CD4-positive, alpha-beta memory T cell (primary cell): ENCODE data around the gene BHLHE23. TPM values are rescaled to one million over a fixed set of nuclear protein-coding genes. Genes with fewer than 3 reads are reported as not detected.
A peak's percentile ranks its signal among the peaks of the same experiment; 100 is the strongest.

Experiments
- CTCF ChIA-PET: fragments of 350-600 bp; sonication (Branson Sonifier 250); formaldehyde crosslinking; loops from one replicate; lab custom pipeline; 2021; ENCODE audit warnings: inconsistent platforms; ENCODE audit not compliant: partially characterized antibody; lab: Charles Lee
- POLR2A ChIA-PET: fragments of 350-600 bp; sonication (Branson Sonifier 250); formaldehyde crosslinking; loops from one replicate; lab custom pipeline; 2021; ENCODE audit not compliant: partially characterized antibody; lab: Charles Lee
- DNase-seq, 5 donors: peaks; one replicate each; pipeline versions ENCODE4 v3.0.0 to v3.0.0-alpha.2; 2020 to 2022; ENCODE audit warnings: mixed read lengths in 1 of 5
- H3K27ac ChIP-seq: one replicate; pipeline ENCODE4 v1.7.0; 2013; ENCODE audit warnings: low read depth, low read length
- H3K27me3 ChIP-seq: 2 replicates; pipeline ENCODE4 v1.7.0; 2013; ENCODE audit warnings: mild to moderate bottlenecking, low read length, moderate library complexity; ENCODE audit not compliant: insufficient read depth
- H3K36me3 ChIP-seq: 2 replicates; pipeline ENCODE4 v1.7.0; 2013; ENCODE audit warnings: mild to moderate bottlenecking, low read length, moderate library complexity; ENCODE audit not compliant: insufficient read depth
- H3K4me1 ChIP-seq: 2 replicates; pipeline ENCODE4 v1.7.0; 2013; ENCODE audit warnings: mild to moderate bottlenecking, low read length, moderate library complexity; ENCODE audit not compliant: insufficient read depth
- H3K4me3 ChIP-seq, 2 donors: one replicate each; pipeline ENCODE4 v1.7.0; 2013; ENCODE audit warnings: low read length in 2 of 2, mild to moderate bottlenecking in 1 of 2
- H3K9me3 ChIP-seq, 2 donors: one replicate each; pipeline ENCODE4 v1.7.0; 2013; ENCODE audit warnings: low read length in 2 of 2, control low read depth in 1 of 2; ENCODE audit not compliant: control insufficient read depth in 1 of 2
- H3K27ac Mint-ChIP-seq, 7 donors: one replicate each; pipeline ENCODE4 v1.8.0; 2020 to 2021; ENCODE audit warnings: mixed read lengths in 7 of 7, mild to moderate bottlenecking in 6 of 7, inconsistent platforms in 3 of 7, moderate library complexity in 3 of 7
- H3K27me3 Mint-ChIP-seq, 2 donors: one replicate each; pipeline ENCODE4 v1.8.0; 2020 to 2021; ENCODE audit warnings: mixed read lengths in 2 of 2
- H3K36me3 Mint-ChIP-seq, 2 donors: one replicate each; pipeline ENCODE4 v1.8.0; 2020 to 2021; ENCODE audit warnings: mixed read lengths in 2 of 2, inconsistent platforms in 1 of 2, mild to moderate bottlenecking in 1 of 2
- H3K4me1 Mint-ChIP-seq, 4 donors: one replicate each; pipeline ENCODE4 v1.8.0; 2020 to 2021; ENCODE audit warnings: mixed read lengths in 4 of 4, mild to moderate bottlenecking in 1 of 4
- H3K4me3 Mint-ChIP-seq, 8 donors: one replicate each; pipeline ENCODE4 v1.8.0; 2020 to 2021; ENCODE audit warnings: mixed read lengths in 8 of 8, mild to moderate bottlenecking in 7 of 8, moderate library complexity in 6 of 8, inconsistent platforms in 3 of 8
- H3K9me3 Mint-ChIP-seq, 8 donors: one replicate each; pipeline ENCODE4 v1.8.0; 2020 to 2021; ENCODE audit warnings: mixed read lengths in 8 of 8, mild to moderate bottlenecking in 5 of 8, inconsistent platforms in 3 of 8, moderate library complexity in 1 of 8
- intact Hi-C: fragments of 100-400 bp; cut with micrococcal nuclease; formaldehyde crosslinking; loops from one replicate; pipeline ENCODE4 v1.15.1; 2023
- polyA plus RNA-seq, 2 donors: library from polyadenylated mRNA; unstranded; fragments of 300-500 nt; fragmentation: Illumina TruSeq; gene quantifications; one replicate each; pipeline ENCODE4 v1.2.3, GENCODE V29; 2021
- total RNA-seq, 2 experiments: library from RNA; stranded (reverse); gene quantifications; one replicate each; pipeline ENCODE4 v1.2.3, GENCODE V29; 2021

BHLHE23 gene
- total and polyA plus RNA-seq, 4 experiments from 2014 or later: not detected

GRCh38 chr20:62986257-62986800, 20.4 kb downstream of the BHLHE23 start:
- Histone ChIP-seq H3K27ac (no peak overlapping the region), H3K4me3 (no peak overlapping the region), H3K36me3 (no peaks in the 10 kb centered on the region), H3K9me3 (no peaks in the 10 kb centered on the region), H3K4me1 (peaks cover 17% of the 10 kb centered on the region), H3K27me3 (peaks cover 7% of the 10 kb centered on the region)
- H3K27me3 Mint-ChIP-seq: peaks cover 7 to 21% of the 10 kb centered on the region in 2 donors
- DNase-seq: no peak
- no peaks in the 10 kb centered on the region for H3K9me3 Mint-ChIP-seq
- CTCF ChIA-PET: no interaction called here
- H3K4me1 Mint-ChIP-seq: peaks cover 6 to 29% (median 9%) of the 10 kb centered on the region in 4 donors
- POLR2A ChIA-PET: no interaction called here
- no peak overlapping the region for H3K4me3 Mint-ChIP-seq
- no peaks in the 10 kb centered on the region for H3K36me3 Mint-ChIP-seq
- H3K27ac Mint-ChIP-seq: no peak overlapping the region
- intact Hi-C loops: no loop called here

- POLR2A ChIA-PET: no interaction called here
- H3K27ac Mint-ChIP-seq: no peak overlapping the region
Measured at GRCh38 chr20:62985444-62985778, 21.4 kb downstream of the BHLHE23 start.

GRCh38 chr20:62984666-62985443, 21.9 kb downstream of the BHLHE23 start:
- Histone ChIP-seq H3K4me3 (no peak overlapping the region), H3K36me3 (no peaks in the 10 kb centered on the region), H3K4me1 (peaks cover 28% of the 10 kb centered on the region), H3K9me3 (no peaks in the 10 kb centered on the region), H3K27me3 (peaks cover 11% of the 10 kb centered on the region), H3K27ac (no peak overlapping the region)
- H3K4me3 Mint-ChIP-seq: no peak overlapping the region
- POLR2A ChIA-PET: no interaction called here
- no peaks in the 10 kb centered on the region for H3K9me3 Mint-ChIP-seq
- CTCF ChIA-PET: interaction anchor here (1.0 kb wide), 1 partner anchor 12 kb away, joined by 3 read pairs; no protein-coding TSS in a partner anchor
- peak overlapping the region in 1 of 7 donors; percentile 56 for H3K27ac Mint-ChIP-seq
- no peaks in the 10 kb centered on the region for H3K36me3 Mint-ChIP-seq
- intact Hi-C loops: no loop called here
- DNase-seq: no peak
- peaks cover 9 to 43% (median 16%) of the 10 kb centered on the region in 4 donors for H3K4me1 Mint-ChIP-seq
- peaks cover 16 to 23% of the 10 kb centered on the region in 2 donors for H3K27me3 Mint-ChIP-seq

More at GRCh38 chr20:62985444-62985778, 21.4 kb downstream of the BHLHE23 start:
- CTCF ChIA-PET: interaction anchor here (1.0 kb wide), 1 partner anchor 13 kb away, joined by 3 read pairs; no protein-coding TSS in a partner anchor
- DNase-seq: no peak
- Histone ChIP-seq H3K27ac (no peak overlapping the region), H3K9me3 (no peaks in the 10 kb centered on the region), H3K36me3 (no peaks in the 10 kb centered on the region), H3K4me3 (no peak overlapping the region), H3K4me1 (peaks cover 24% of the 10 kb centered on the region), H3K27me3 (peaks cover 11% of the 10 kb centered on the region)
- Mint-ChIP-seq H3K4me3 (no peak overlapping the region), H3K27me3 (peaks cover 12 to 23% of the 10 kb centered on the region in 2 donors), H3K4me1 (peaks cover 9 to 38% (median 14%) of the 10 kb centered on the region in 4 donors), H3K9me3 (no peaks in the 10 kb centered on the region), H3K36me3 (no peaks in the 10 kb centered on the region)
- intact Hi-C loops: no loop called here

- H3K27me3 ChIP-seq: peaks cover 26% of the 10 kb centered on the region
Measured at GRCh38 chr20:62983210-62983609, 23.6 kb downstream of the BHLHE23 start.

GRCh38 chr20:62982124-62983075, 24.4 kb downstream of the BHLHE23 start:
- Histone ChIP-seq H3K4me3 (no peak overlapping the region), H3K4me1 (peaks cover 40% of the 10 kb centered on the region), H3K27ac (no peak overlapping the region), H3K9me3 (no peaks in the 10 kb centered on the region), H3K36me3 (no peaks in the 10 kb centered on the region), H3K27me3 (peaks cover 26% of the 10 kb centered on the region)
- Mint-ChIP-seq H3K27ac (peak overlapping the region in 2 of 7 donors; percentile 37 to 55), H3K27me3 (peaks cover 26 to 34% of the 10 kb centered on the region in 2 donors), H3K9me3 (no peaks in the 10 kb centered on the region), H3K36me3 (no peaks in the 10 kb centered on the region), H3K4me3 (peak overlapping the region in 1 of 8 donors; percentile 30), H3K4me1 (peaks cover 14 to 57% (median 24%) of the 10 kb centered on the region in 4 donors)
- POLR2A ChIA-PET: interaction anchor here (1.5 kb wide), 1 partner anchor 121 kb away, joined by 3 read pairs; the partner anchor contains the start of gene TCFL5
- CTCF ChIA-PET: interaction anchor here (1.1 to 2.2 kb wide), 2 partner anchors 10 kb away, joined by 3 to 9 read pairs; no protein-coding TSS in a partner anchor
- DNase-seq: no peak
- intact Hi-C loops: no loop called here

More at GRCh38 chr20:62983210-62983609, 23.6 kb downstream of the BHLHE23 start:
- peak overlapping the region in 1 of 8 donors; percentile 15 for H3K4me3 Mint-ChIP-seq
- Histone ChIP-seq H3K9me3 (no peaks in the 10 kb centered on the region), H3K27ac (no peak overlapping the region), H3K36me3 (no peaks in the 10 kb centered on the region), H3K4me1 (peaks cover 32% of the 10 kb centered on the region), H3K4me3 (no peak overlapping the region)
- peak overlapping the region in 1 of 7 donors; percentile 72 for H3K27ac Mint-ChIP-seq
- POLR2A ChIA-PET: no interaction called here
- H3K36me3 Mint-ChIP-seq: no peaks in the 10 kb centered on the region
- intact Hi-C loops: no loop called here
- H3K9me3 Mint-ChIP-seq: no peaks in the 10 kb centered on the region
- DNase-seq: no peak
- H3K4me1 Mint-ChIP-seq: peaks cover 7 to 49% (median 17%) of the 10 kb centered on the region in 4 donors
- CTCF ChIA-PET: interaction anchor here (1.1 kb wide), 1 partner anchor 11 kb away, joined by 3 read pairs; no protein-coding TSS in a partner anchor
- H3K27me3 Mint-ChIP-seq: peaks cover 23 to 28% of the 10 kb centered on the region in 2 donors

- Mint-ChIP-seq H3K4me1 (peaks cover 14 to 60% (median 27%) of the 10 kb centered on the region in 4 donors), H3K36me3 (no peaks in the 10 kb centered on the region), H3K4me3 (peak overlapping the region in 5 of 8 donors; percentile 42 to 75 (median 66))
Measured at GRCh38 chr20:62980970-62981369, 25.8 kb downstream of the BHLHE23 start.

More at GRCh38 chr20:62980970-62981369, 25.8 kb downstream of the BHLHE23 start:
- Histone ChIP-seq H3K4me3 (no peak overlapping the region), H3K9me3 (no peaks in the 10 kb centered on the region), H3K27me3 (peaks cover 26% of the 10 kb centered on the region), H3K27ac (no peak overlapping the region), H3K36me3 (no peaks in the 10 kb centered on the region), H3K4me1 (peaks cover 46% of the 10 kb centered on the region)
- CTCF ChIA-PET: interaction anchor here (0.9 to 2.3 kb wide), 3 partner anchors 9 to 28 kb away, joined by 3 to 12 read pairs (median 9); no protein-coding TSS in a partner anchor
- intact Hi-C loops: no loop called here
- Mint-ChIP-seq H3K27ac (peak overlapping the region in 3 of 7 donors; percentile 17 to 31 (median 17)), H3K27me3 (peaks cover 30 to 36% of the 10 kb centered on the region in 2 donors), H3K9me3 (no peaks in the 10 kb centered on the region)
- POLR2A ChIA-PET: no interaction called here
- peak; percentile 30 to 77 (median 37) for DNase-seq
